ENCODE results near the gene AUTS2. TPM values are rescaled to one million over a fixed set of nuclear protein-coding genes. Genes with fewer than 3 reads are reported as not detected.

The AUTS2 gene
- total and polyA plus RNA-seq, 2 donors (not counting 1 experiment from before 2014, with no cell fraction given), result 0.60 to 9.1 TPM

GRCh38 chr7:70014472-70015177 is 416.4 kb downstream of the AUTS2 start:
- Histone ChIP-seq H3K9me3 (ENCODE audit: control insufficient read depth, insufficient read depth, low read depth, low read length) (no peaks in the 10 kb centered on the region), H3K4me3 (replicated peaks in 1 of 4; ENCODE audit: control extremely low read depth in 1 of 4, insufficient read depth in 1 of 4, low read depth in 3 of 4, low read length in 4 of 4) (no peak overlapping the region), H3K4me1 (ENCODE audit: control insufficient read depth, extremely low read depth, insufficient read depth, low read length) (no peaks in the 10 kb centered on the region), H3K27ac (ENCODE audit: insufficient read depth, low read length) (no peak overlapping the region), H2AFZ (ENCODE audit: low read length) (no peak overlapping the region), H3K4me2 (ENCODE audit: extremely low read depth, insufficient read depth, low read length) (no peak overlapping the region), H3K9ac (ENCODE audit: insufficient read depth, low read length) (no peak overlapping the region), H3K36me3 (ENCODE audit: control insufficient read depth, insufficient read depth, low read length) (no peaks in the 10 kb centered on the region), H3K27me3 (ENCODE audit: control insufficient read depth, insufficient read depth, low read length) (no peaks in the 10 kb centered on the region), H3K79me2 (ENCODE audit: control insufficient read depth, insufficient read depth, low read length) (no peaks in the 10 kb centered on the region), H4K20me1 (ENCODE audit: control insufficient read depth, extremely low read depth, insufficient read depth, low read length) (no peaks in the 10 kb centered on the region)
- TF ChIP-seq, protein P1, sequence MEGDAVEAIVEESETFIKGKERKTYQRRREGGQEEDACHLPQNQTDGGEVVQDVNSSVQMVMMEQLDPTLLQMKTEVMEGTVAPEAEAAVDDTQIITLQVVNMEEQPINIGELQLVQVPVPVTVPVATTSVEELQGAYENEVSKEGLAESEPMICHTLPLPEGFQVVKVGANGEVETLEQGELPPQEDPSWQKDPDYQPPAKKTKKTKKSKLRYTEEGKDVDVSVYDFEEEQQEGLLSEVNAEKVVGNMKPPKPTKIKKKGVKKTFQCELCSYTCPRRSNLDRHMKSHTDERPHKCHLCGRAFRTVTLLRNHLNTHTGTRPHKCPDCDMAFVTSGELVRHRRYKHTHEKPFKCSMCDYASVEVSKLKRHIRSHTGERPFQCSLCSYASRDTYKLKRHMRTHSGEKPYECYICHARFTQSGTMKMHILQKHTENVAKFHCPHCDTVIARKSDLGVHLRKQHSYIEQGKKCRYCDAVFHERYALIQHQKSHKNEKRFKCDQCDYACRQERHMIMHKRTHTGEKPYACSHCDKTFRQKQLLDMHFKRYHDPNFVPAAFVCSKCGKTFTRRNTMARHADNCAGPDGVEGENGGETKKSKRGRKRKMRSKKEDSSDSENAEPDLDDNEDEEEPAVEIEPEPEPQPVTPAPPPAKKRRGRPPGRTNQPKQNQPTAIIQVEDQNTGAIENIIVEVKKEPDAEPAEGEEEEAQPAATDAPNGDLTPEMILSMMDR (conservative IDR thresholded peaks at IDR 0.05 in 1 of 2, IDR thresholded peaks at IDR 0.05 in 1 of 2; ENCODE audit: low read depth in 1 of 2, low read length in 2 of 2), result no peak
- no peak for TF ChIP-seq EZH2 (IDR thresholded peaks at IDR 0.05; ENCODE audit: low read length, missing control alignments)
- DNase-seq (ENCODE audit: low read depth in 2 of 2), result no peak

DNA sequence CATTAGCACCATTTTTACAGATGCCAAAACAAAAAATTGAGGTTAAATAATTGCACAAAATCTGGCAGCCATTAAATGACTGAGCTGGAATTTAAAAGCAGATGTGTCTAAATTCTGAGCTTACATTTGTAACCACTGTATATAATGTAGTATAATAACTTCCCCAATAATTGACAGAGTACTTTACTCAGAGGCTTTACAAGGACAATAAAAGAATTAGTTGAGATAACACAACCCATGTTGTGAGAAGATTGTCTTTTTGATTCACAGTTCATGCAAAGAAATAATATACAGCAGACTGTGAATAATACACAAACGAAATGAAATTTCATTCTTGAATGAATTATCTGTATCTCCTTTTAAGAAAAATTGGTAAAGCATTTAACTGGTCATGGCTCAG is 417.1 kb downstream of the AUTS2 start:
- H4K20me1 ChIP-seq (ENCODE audit: control insufficient read depth, extremely low read depth, insufficient read depth, low read length), result no peaks in the 10 kb centered on the region
- H3K9ac ChIP-seq (ENCODE audit: insufficient read depth, low read length), result no peak overlapping the region
- H3K27ac ChIP-seq (ENCODE audit: insufficient read depth, low read length), result no peak overlapping the region
- DNase-seq (ENCODE audit: low read depth in 2 of 2), result no peak
- TF ChIP-seq EZH2 (IDR thresholded peaks at IDR 0.05; ENCODE audit: low read length, missing control alignments), result no peak
- TF ChIP-seq, protein P1 (conservative IDR thresholded peaks at IDR 0.05 in 1 of 2, IDR thresholded peaks at IDR 0.05 in 1 of 2; ENCODE audit: low read depth in 1 of 2, low read length in 2 of 2), result no peak
- no peak overlapping the region for H2AFZ ChIP-seq (ENCODE audit: low read length)
- no peak overlapping the region for H3K4me2 ChIP-seq (ENCODE audit: extremely low read depth, insufficient read depth, low read length)
- no peaks in the 10 kb centered on the region for H3K4me1 ChIP-seq (ENCODE audit: control insufficient read depth, extremely low read depth, insufficient read depth, low read length)
- no peaks in the 10 kb centered on the region for H3K79me2 ChIP-seq (ENCODE audit: control insufficient read depth, insufficient read depth, low read length)
- H3K36me3 ChIP-seq (ENCODE audit: control insufficient read depth, insufficient read depth, low read length), result no peaks in the 10 kb centered on the region
- no peaks in the 10 kb centered on the region for H3K9me3 ChIP-seq (ENCODE audit: control insufficient read depth, insufficient read depth, low read depth, low read length)
- H3K27me3 ChIP-seq (ENCODE audit: control insufficient read depth, insufficient read depth, low read length), result no peaks in the 10 kb centered on the region
- H3K4me3 ChIP-seq (replicated peaks in 1 of 4; ENCODE audit: control extremely low read depth in 1 of 4, insufficient read depth in 1 of 4, low read depth in 3 of 4, low read length in 4 of 4), result no peak overlapping the region

DNA sequence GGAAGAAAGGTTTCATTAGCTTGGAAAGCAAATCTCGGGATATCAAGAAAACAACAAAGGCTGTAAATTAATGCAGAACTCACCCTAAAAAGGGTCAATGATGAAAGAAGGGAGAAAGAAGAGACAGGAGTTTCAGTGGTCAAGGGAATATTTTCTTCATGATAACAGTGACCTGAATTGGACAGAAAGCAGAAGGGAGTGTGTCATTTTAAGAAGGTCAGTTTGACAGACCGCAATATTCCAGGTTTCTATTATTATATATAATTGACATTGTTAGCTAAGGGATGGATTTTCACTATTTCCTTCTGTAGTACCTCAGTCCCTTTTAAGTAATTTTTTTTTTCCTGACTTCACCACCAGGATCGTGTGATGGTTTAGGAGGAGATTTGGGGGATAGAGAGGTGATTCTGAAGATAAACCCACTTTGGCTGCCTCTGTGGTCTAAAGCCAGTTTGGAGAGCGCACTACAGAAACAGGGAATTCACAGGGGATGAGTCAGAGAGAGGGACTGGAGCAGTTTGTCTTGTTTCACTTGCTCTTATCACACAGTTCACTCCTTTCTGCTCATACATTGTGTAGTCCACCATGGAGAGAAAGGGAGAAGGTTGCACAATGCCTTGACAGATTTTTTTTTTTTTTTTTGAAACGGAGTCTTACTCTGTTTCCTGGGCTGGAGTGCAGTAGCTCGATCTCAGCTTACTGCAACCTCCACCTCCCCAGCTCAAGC is 417.9 kb downstream of the AUTS2 start:
- no peaks in the 10 kb centered on the region for H4K20me1 ChIP-seq (ENCODE audit: control insufficient read depth, extremely low read depth, insufficient read depth, low read length)
- DNase-seq (ENCODE audit: low read depth in 2 of 2), result peak; percentile 61 to 91
- no peak overlapping the region for H3K27ac ChIP-seq (ENCODE audit: insufficient read depth, low read length)
- H3K36me3 ChIP-seq (ENCODE audit: control insufficient read depth, insufficient read depth, low read length), result no peaks in the 10 kb centered on the region
- no peaks in the 10 kb centered on the region for H3K9me3 ChIP-seq (ENCODE audit: control insufficient read depth, insufficient read depth, low read depth, low read length)
- no peak overlapping the region for H3K9ac ChIP-seq (ENCODE audit: insufficient read depth, low read length)
- H3K4me3 ChIP-seq (replicated peaks in 1 of 4; ENCODE audit: control extremely low read depth in 1 of 4, insufficient read depth in 1 of 4, low read depth in 3 of 4, low read length in 4 of 4), result no peak overlapping the region
- no peaks in the 10 kb centered on the region for H3K79me2 ChIP-seq (ENCODE audit: control insufficient read depth, insufficient read depth, low read length)
- no peak overlapping the region for H3K4me2 ChIP-seq (ENCODE audit: extremely low read depth, insufficient read depth, low read length)
- no peak overlapping the region for H2AFZ ChIP-seq (ENCODE audit: low read length)
- no peaks in the 10 kb centered on the region for H3K27me3 ChIP-seq (ENCODE audit: control insufficient read depth, insufficient read depth, low read length)
- H3K4me1 ChIP-seq (ENCODE audit: control insufficient read depth, extremely low read depth, insufficient read depth, low read length), result no peaks in the 10 kb centered on the region
- TF ChIP-seq, protein P1 (conservative IDR thresholded peaks at IDR 0.05 in 1 of 2, IDR thresholded peaks at IDR 0.05 in 1 of 2; ENCODE audit: low read depth in 1 of 2, low read length in 2 of 2), result no peak
- TF ChIP-seq EZH2 (IDR thresholded peaks at IDR 0.05; ENCODE audit: low read length, missing control alignments), result no peak
